OCI-M1 (cell line): ENCODE results near the gene MICALL2.

Experiments used
- DNase-seq: peaks from one replicate; lab custom pipeline; 2025; lab: John Stamatoyannopoulos, UW

The MICALL2 gene

GRCh38 chr7:1415389-1415990 is 43.8 kb downstream of the MICALL2 start:
- no peak for DNase-seq

GRCh38 chr7:1413936-1414639 is 45.2 kb downstream of the MICALL2 start:
- no peak for DNase-seq

GRCh38 chr7:1412322-1413261 is 46.7 kb downstream of the MICALL2 start:
- peak; percentile 87 for DNase-seq

- DNase-seq: no peak
Measured at GRCh38 chr7:1411414-1411813, 47.9 kb downstream of the MICALL2 start.

GRCh38 chr7:1410992-1411391 is 48.3 kb downstream of the MICALL2 start:
- DNase-seq: no peak

GRCh38 chr7:1409555-1409954 is 49.7 kb downstream of the MICALL2 start:
- DNase-seq: no peak

DNA sequence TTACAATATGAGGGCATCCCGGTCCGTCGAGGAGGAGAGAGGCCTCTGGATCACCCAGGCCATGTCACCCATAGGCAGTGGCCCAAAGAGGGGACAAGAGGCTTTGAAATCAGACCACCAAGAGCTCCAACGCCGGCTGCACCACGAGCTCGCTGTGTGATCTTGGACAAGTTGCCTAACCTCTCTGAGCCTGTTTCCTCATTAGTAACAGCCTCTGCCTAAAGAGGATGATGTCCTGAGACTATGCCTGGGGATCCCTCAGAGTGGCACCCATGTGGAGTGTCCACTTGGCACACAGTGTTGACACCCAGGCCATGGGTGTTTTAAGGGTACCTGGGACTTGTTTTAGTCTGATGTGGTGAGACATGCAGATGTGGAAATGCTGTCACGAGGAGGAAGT is 50.8 kb downstream of the MICALL2 start:
- DNase-seq: no peak

- no peak for DNase-seq
Measured at GRCh38 chr7:1407892-1408291, 51.4 kb downstream of the MICALL2 start.

DNA sequence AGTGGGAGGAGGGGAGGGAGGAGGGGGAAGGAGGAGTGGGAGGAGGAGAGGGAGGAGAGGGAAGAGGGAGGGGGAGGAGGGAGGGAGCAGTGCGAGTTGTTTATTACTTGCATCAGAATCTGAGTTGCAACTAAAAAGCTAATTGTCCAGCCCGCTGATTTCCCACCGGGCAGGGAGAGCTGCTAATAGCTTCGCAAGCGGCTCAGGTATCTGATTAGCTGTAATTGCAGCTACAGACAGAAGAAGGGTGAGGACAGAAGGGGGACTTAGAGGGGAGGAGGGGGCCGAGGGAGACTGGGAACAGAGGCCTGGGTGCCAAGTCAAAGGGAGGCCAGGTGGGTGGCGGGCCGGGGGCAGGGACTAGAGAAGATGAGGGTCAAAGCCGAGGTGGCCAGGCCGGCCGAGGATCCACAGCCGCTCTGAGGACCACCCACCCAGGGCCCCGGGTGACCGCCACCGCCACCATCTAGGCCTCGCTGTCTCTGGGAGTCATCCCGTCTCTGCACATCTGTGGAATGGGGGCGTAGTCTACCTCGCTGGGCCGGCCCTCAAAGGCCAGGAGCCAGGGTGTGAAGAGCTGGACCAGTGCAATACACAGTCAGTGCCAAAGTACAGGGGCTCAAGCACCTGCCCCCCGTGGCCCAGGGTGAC is 54.2 kb downstream of the MICALL2 start:
- no peak for DNase-seq

- DNase-seq: no peak
Measured at GRCh38 chr7:1404460-1404809, 54.8 kb downstream of the MICALL2 start.

GRCh38 chr7:1403638-1404459 is 55.4 kb downstream of the MICALL2 start:
- no peak for DNase-seq

DNA sequence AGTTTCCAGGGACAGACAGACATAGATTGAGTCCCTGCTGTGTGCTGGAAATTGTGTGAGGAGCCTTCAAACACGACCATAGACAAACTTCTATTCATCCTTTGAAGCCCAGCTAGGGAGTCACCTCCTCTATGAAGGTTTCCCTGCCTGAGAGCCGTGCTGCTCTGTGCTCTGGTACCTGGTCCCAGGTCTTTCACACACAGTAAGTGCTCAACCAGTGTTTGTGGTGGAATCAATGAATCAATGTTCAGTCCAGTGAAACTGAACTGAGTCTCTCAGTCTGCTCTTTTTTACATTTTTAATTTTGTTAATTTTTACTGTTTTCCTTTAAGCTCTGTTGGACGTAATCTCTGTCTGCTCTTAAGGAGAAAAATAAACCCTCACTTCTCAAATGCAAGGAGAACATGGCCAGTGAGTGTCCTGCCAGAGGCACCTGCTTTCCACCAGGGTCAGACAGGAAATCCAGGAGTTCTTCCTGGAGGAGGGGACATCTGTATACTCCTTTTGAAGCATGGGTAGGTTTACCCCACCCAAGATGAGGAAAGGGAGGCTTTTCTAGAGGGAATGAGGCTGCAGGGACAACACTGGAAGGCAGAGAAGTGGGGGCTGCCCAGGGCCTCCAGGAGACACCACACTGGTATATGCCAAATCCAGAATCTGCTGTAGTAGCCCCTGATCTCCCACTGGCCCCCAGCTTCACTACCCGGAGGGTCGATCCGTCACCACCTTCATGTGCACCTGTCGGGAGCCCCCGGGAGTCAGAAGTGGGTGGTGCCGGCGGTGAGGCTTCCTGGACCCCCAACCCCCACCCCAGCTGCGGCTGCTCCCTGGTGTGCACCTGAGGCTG is 56.3 kb downstream of the MICALL2 start:
- DNase-seq: no peak

DNA sequence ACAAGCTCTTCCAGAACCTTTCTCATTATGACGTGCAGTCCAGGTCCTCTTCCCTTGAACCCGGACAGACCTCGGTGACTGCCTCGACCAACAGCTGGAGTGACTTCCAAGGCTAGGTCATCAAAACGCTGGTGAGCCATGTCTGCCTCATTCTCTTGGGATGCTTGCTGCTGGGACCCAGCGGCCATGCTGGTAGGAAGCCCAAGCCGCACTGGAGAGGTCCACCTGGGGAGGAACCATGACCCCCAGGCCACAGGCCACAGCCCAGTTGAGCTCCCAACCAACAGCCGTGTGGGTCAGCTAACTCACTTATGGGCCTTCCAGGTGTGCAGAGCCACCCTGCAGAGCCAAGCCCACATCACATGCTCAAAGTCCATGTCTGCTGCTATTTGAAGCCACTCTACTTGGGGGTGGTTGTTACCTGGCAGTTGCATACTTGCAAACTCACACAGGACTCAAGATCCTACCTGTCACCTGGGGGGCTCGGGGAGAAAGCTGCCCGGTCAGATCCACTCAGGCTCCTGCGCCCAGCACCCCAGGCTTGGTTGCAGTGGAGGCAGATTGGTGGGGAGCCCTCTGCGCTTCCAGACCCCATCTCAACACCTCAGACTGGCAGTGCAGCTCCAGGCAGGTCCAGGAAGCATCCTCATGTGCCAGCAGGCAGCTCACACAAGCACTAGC is 57.0 kb downstream of the MICALL2 start:
- no peak for DNase-seq

GRCh38 chr7:1401011-1401410 is 58.3 kb downstream of the MICALL2 start:
- no peak for DNase-seq

DNA sequence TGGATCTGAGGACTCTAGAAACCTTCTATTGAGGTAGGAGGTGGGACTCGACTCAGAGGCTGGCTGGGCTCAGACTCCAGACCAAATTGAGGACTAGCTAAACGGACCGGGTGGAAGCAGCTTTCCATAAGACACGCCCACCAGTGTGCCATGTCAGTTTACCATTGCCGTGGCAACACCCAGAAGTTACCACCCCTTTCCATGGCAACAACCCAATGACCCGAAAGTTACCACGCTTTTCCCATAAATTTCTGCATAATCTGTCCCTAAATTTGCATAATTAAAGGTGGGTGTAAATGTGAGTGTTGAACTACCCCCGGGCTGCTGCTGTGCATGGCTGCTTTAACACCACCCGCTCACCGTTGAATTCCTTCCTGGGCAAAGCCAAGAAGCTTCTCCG is 58.9 kb downstream of the MICALL2 start:
- DNase-seq: no peak

GRCh38 chr7:1397491-1398327 is 61.6 kb downstream of the MICALL2 start:
- no peak for DNase-seq

DNA sequence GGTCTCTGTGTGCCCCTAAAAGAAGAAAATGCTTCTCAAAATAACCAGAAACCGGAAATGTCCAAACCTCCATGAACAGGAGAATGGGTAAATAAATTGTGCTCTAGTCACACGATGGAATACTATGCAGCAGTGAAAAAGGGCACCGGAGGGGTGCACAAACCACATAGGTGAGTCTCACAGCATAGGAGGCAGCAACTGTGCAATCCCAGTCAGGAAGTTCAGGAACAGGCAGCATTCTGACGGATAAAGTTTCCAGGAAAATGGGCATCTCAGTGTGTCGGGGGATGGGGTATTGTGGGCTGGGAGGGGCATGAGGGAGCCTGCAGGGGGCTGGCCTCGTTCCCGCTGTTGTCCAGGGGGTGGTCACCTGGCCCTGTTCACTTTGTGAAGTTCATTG is 63.1 kb downstream of the MICALL2 start:
- no peak for DNase-seq

GRCh38 chr7:1395211-1396070 is 63.8 kb downstream of the MICALL2 start:
- DNase-seq: no peak
